Natural killer cell (primary cell): ENCODE results near the gene CKB. TPM values are rescaled to one million over a fixed set of nuclear protein-coding genes. Genes with fewer than 3 reads are reported as not detected.

ENCODE experiments used
- total RNA-seq, 4 donors: library from RNA; stranded (reverse); fragments of 120-200 nt in 1 of 4; gene quantifications; one replicate each; pipeline versions ENCODE4 v1.2.3 to v1.2.4, GENCODE V29; 2013 to 2022

The CKB gene
- total RNA-seq, 3 donors from 2014 or later (not counting 1 experiment from before 2014, with no cell fraction given), result 4.0 to 37.4 (median 9.0) TPM

Other genes starting within 250 kb of the CKB start
- gene EIF5, start 188.6 kb downstream of the CKB start, total RNA-seq, result 100 to 1,000 TPM; 498 to 670 (median 594) TPM
- gene MARK3, start 137.4 kb downstream of the CKB start, total RNA-seq, result 100 to 1,000 TPM; 138 to 167 (median 152) TPM
- 1 to 10 TPM; 8.1 to 9.4 (median 9.1) TPM for gene TRMT61A, start 6.4 kb upstream of the CKB start, total RNA-seq
- 10 to 100 TPM; 36.1 to 48.0 (median 47.0) TPM for gene BAG5, start 39.8 kb upstream of the CKB start, total RNA-seq
- 10 to 100 TPM; 22.2 to 32.0 (median 24.9) TPM for gene COA8, start 40.1 kb upstream of the CKB start, total RNA-seq
- 100 to 1,000 TPM; 144 to 200 (median 178) TPM for gene KLC1, start 106.4 kb upstream of the CKB start, total RNA-seq
- gene XRCC3, start 192.6 kb upstream of the CKB start, total RNA-seq, result 10 to 100 TPM; 11.6 to 12.8 (median 12.7) TPM
- 10 to 100 TPM in 1 of 3 donors, 1 to 10 TPM in 2; 5.9 to 10.7 (median 8.5) TPM for gene ZFYVE21, start 193.0 kb upstream of the CKB start, total RNA-seq